HL-60 (cell line): ENCODE results near the gene GPC5.

Source experiments
- DNase-seq, 2 experiments: peaks; one replicate each; pipeline ENCODE4 v3.0.0-alpha.2; 2010 to 2020; ENCODE audit warnings: low read depth in 1 of 2, low spot score in 1 of 2
- H3K27ac ChIP-seq: fragments of 250-450 bp; sonication (Bioruptor Pico); replicated peaks from 2 replicates; pipeline ENCODE4 v1.5.1; 2020; ENCODE audit warnings: mild to moderate bottlenecking, moderate library complexity
- H3K27me3 ChIP-seq: fragments of 250-450 bp; sonication (Bioruptor Pico); 2 replicates; pipeline ENCODE4 v1.5.1; 2021; ENCODE audit warnings: mild to moderate bottlenecking, moderate library complexity; ENCODE audit not compliant: insufficient read depth, poor library complexity, severe bottlenecking
- H3K4me3 ChIP-seq: replicated peaks from 2 replicates; pipeline ENCODE4 v1.5.1; 2011; ENCODE audit warnings: mild to moderate bottlenecking, control low read depth, low read length; ENCODE audit not compliant: insufficient read depth
- CTCF ChIP-seq: IDR thresholded peaks from one replicate; pipeline ENCODE4 v1.5.1; 2011; ENCODE audit warnings: low read length, control low read depth, inconsistent platforms; ENCODE audit not compliant: insufficient read depth
- GABPA ChIP-seq: IDR thresholded peaks from 2 replicates; pipeline ENCODE4 v1.6.1; 2012; ENCODE audit warnings: low read depth
- POLR2AphosphoS5 ChIP-seq: IDR thresholded peaks from 2 replicates; pipeline ENCODE4 v1.6.1; 2012; ENCODE audit warnings: low read depth
- REST ChIP-seq: IDR thresholded peaks from 2 replicates; pipeline ENCODE4 v1.6.1; 2012; ENCODE audit warnings: low read depth; ENCODE audit not compliant: insufficient replicate concordance
- SPI1 ChIP-seq: IDR thresholded peaks from 2 replicates; pipeline ENCODE4 v1.6.1; 2012; ENCODE audit warnings: low read depth, mild to moderate bottlenecking, borderline replicate concordance

Gene GPC5

GRCh38 chr13:91744284-91744683 lies 345.9 kb downstream of the GPC5 start:
- TF ChIP-seq REST (no peak), POLR2AphosphoS5 (no peak), SPI1 (no peak), CTCF (no peak), GABPA (no peak)
- H3K27me3 ChIP-seq = no peaks in the 10 kb centered on the region
- no peak overlapping the region for H3K4me3 ChIP-seq
- no peak overlapping the region for H3K27ac ChIP-seq
- no peak for DNase-seq

DNA sequence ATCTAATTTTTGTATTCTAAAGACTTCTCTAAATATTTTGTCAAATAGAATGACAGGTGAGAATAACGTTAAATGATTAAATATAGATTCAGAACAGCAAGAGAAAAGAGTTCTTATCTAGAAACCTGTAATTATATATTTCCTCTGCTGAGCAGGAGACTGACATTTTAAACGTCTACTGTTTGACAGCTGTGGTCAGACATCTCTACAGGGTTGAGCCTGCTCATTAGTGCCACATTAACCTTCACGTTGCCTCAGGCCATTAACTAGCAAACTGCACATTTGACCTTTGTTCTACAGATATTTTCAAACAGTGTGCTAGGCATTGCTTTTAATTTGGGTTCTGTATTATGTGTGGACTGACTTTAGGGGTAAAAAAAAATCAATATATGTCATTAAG lies 347.5 kb downstream of the GPC5 start:
- H3K4me3 ChIP-seq = no peak overlapping the region
- H3K27ac ChIP-seq = no peak overlapping the region
- H3K27me3 ChIP-seq = no peaks in the 10 kb centered on the region
- no peak for TF ChIP-seq REST
- no peak for TF ChIP-seq SPI1
- no peak for TF ChIP-seq GABPA
- no peak for TF ChIP-seq CTCF
- no peak for TF ChIP-seq POLR2AphosphoS5
- no peak for DNase-seq

GRCh38 chr13:91747186-91747585 lies 348.8 kb downstream of the GPC5 start:
- no peak overlapping the region for H3K27ac ChIP-seq
- H3K4me3 ChIP-seq = no peak overlapping the region
- no peak for DNase-seq
- no peaks in the 10 kb centered on the region for H3K27me3 ChIP-seq
- TF ChIP-seq GABPA = no peak
- TF ChIP-seq POLR2AphosphoS5 = no peak
- TF ChIP-seq SPI1 = no peak
- no peak for TF ChIP-seq CTCF
- TF ChIP-seq REST = no peak
